GM20000 (cell line): Measurements from ENCODE around the gene ETV7.

Experiments used
- DNase-seq: peaks from one replicate; pipeline ENCODE4 v3.0.0; 2012; ENCODE audit warnings: low spot score
- CTCF ChIP-seq: IDR thresholded peaks from 2 replicates; pipeline ENCODE4 v1.5.1; 2012; ENCODE audit warnings: mild to moderate bottlenecking, control low read depth; ENCODE audit errors: extremely low read depth, missing control alignments

ETV7 gene

DNA sequence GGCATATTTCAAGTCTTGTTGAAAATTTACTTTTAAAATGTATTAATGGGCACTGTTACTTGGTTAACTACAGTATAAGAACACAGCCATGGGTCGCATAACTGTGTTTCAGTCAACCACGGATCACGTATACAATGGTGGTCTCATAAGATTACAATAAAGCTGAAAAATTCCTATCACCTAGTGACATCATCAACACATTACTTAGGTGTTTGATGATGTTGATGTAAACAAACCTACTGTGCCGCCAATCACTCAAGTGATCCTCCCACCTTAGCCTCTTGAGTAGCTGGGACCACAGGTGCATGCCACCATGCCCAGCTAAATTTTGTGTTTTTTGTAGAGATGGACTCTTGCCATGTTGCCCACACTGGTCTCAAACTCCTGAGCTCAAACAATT lies 16.7 kb upstream of the ETV7 start:
- no peak for DNase-seq
- no peak for TF ChIP-seq CTCF

DNA sequence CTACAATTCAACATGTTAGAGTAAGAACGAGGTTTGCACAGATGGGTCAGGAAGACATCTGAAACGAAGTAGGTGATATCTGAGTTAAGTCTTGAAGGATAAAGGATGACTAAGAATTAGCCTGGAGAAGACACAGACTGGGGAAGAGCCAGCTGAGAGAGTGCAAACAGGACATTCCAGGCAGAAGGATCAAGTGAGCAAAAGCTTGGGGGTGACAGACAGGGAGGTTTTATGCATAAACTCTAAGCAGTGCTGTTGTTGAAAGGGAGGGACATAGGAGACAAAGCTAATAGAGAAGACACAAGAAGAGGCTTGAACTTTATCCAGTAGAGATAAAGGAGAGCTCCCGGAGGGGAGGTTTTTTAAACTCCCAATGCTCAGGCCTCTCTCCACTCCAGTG lies 15.0 kb upstream of the ETV7 start:
- DNase-seq = no peak
- no peak for TF ChIP-seq CTCF

GRCh38 chr6:36399970-36400369 lies 12.5 kb upstream of the ETV7 start:
- DNase-seq = no peak
- no peak for TF ChIP-seq CTCF

DNA sequence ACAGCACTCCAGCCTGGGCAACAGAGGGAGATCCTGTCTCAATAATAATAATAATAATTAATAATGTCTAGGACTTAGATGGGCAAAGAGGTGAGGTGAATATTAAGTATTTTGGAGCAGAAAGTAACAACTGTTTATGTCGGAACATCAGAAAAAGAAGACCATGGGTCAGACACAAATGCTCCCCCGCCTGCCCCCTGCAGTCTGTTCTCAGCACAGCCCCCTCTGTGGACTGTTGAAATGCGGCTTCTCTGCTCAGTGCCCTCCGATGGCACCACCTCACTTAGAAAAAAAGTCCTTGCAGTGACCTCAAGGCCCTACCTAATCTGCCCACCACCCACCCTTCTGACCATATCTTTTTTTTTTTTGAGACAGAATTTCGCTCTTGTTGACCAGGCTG lies 5.2 kb upstream of the ETV7 start:
- TF ChIP-seq CTCF = no peak
- no peak for DNase-seq

DNA sequence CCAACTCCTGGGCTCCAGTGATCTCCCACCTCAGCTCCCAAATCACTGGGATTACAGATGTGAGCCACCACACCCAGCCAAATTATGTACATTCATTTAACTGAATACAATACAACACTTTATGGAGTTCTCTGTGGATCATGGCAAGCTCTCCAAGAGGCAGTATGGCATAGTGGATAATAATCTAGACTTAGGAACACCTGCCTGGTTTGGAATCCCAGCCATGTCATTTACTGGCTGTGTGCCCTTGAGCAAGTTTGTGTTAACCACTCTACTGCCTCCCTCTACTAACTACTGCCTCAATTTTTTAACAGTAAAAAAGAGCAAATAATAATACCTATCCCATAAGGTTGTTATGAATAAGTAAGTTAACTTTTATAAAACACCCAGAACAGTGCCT lies 1.9 kb upstream of the ETV7 start:
- TF ChIP-seq CTCF = no peak
- no peak for DNase-seq

GRCh38 chr6:36386495-36387439 lies 702 bp downstream of the ETV7 start:
- DNase-seq = peak; percentile 51
- TF ChIP-seq CTCF = no peak

DNA sequence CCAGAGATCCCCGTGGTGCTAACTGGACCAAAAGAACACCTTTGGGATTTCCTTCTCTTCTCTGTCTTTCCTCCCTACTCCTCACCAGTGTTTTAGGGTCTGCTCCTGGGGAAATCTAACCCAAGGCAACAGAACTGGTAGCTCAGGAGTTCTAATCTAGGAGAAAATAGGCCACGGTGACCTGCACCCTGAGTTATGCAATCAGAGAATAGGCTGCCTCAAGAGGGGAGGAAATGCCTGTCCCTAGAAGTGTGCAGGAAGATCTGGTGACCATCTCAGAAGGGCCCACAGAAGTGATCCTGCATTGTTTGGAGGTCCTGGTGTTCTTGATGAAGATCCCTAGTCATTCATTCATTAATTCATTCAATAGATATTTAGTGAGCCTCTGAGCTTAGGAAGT lies 3.4 kb downstream of the ETV7 start:
- no peak for DNase-seq
- TF ChIP-seq CTCF = no peak
